GM23338 (cell line): ENCODE measurements around the gene PML. TPM values are rescaled to one million over a fixed set of nuclear protein-coding genes. Genes with fewer than 3 reads are reported as not detected.
A peak's percentile ranks its signal among the peaks of the same experiment; 100 is the strongest.

Experiments
- ATAC-seq: fragments of 200-7000 bp; cut with Tn5 transposase; 3 replicates; pipeline ENCODE4 v1.9.1; 2020
- DNase-seq: peaks from one replicate; pipeline ENCODE4 v3.0.0-alpha.2; 2015; ENCODE audit warnings: low spot score
- H2AFZ ChIP-seq: fragments of 200-600 bp; sonication (generic); 2 replicates; pipeline ENCODE4 v1.8.0; 2016; ENCODE audit warnings: antibody characterized with exemption, mild to moderate bottlenecking, moderate library complexity
- H3F3A ChIP-seq: fragments of 200-600 bp; sonication (generic); replicated peaks from 2 replicates; pipeline ENCODE4 v1.8.0; 2017; ENCODE audit warnings: antibody characterized with exemption, mixed run types, low read depth
- H3K27ac ChIP-seq: fragments of 200-600 bp; sonication (generic); 2 replicates; pipeline ENCODE4 v1.6.1; 2016; ENCODE audit warnings: low read depth
- H3K27me3 ChIP-seq: fragments of 200-600 bp; sonication (generic); 2 replicates; pipeline ENCODE4 v1.8.0; 2016; ENCODE audit warnings: mild to moderate bottlenecking, mixed run types, moderate library complexity; ENCODE audit not compliant: insufficient read depth
- H3K36me3 ChIP-seq: fragments of 200-600 bp; sonication (generic); 2 replicates; pipeline ENCODE4 v1.8.0; 2016; ENCODE audit warnings: mild to moderate bottlenecking; ENCODE audit not compliant: insufficient read depth
- H3K4me1 ChIP-seq: fragments of 200-600 bp; sonication (generic); 2 replicates; pipeline ENCODE4 v1.8.0; 2016; ENCODE audit warnings: mild to moderate bottlenecking, moderate library complexity; ENCODE audit not compliant: insufficient read depth
- H3K4me2 ChIP-seq: fragments of 200-600 bp; sonication (generic); 2 replicates; pipeline ENCODE4 v1.7.1; 2017; ENCODE audit warnings: mixed run types
- H3K4me3 ChIP-seq: fragments of 200-600 bp; sonication (generic); 2 replicates; pipeline ENCODE4 v1.6.1; 2016; ENCODE audit warnings: mixed run types
- H3K79me2 ChIP-seq: fragments of 200-600 bp; sonication (generic); replicated peaks from 2 replicates; pipeline ENCODE4 v1.8.0; 2017; ENCODE audit warnings: mild to moderate bottlenecking; ENCODE audit not compliant: insufficient read depth
- H3K9me2 ChIP-seq: fragments of 200-600 bp; sonication (generic); 2 replicates; pipeline ENCODE4 v1.8.0; 2017; ENCODE audit not compliant: insufficient read depth
- H4K20me1 ChIP-seq: fragments of 200-600 bp; sonication (generic); replicated peaks from 2 replicates; pipeline ENCODE4 v1.8.0; 2017; ENCODE audit warnings: mild to moderate bottlenecking; ENCODE audit not compliant: insufficient read depth
- H3K27ac Mint-ChIP-seq: 2 replicates; pipeline ENCODE4 v1.8.0; 2020; ENCODE audit warnings: inconsistent platforms, mild to moderate bottlenecking, moderate library complexity, mixed read lengths
- H3K27me3 Mint-ChIP-seq: 3 replicates; pipeline ENCODE4 v1.8.0; 2022; ENCODE audit warnings: low read depth, mild to moderate bottlenecking, moderate library complexity, mixed read lengths, inconsistent platforms; ENCODE audit not compliant: insufficient read depth, poor library complexity
- H3K36me3 Mint-ChIP-seq: 3 replicates; pipeline ENCODE4 v1.8.0; 2021; ENCODE audit warnings: low read depth, mild to moderate bottlenecking, inconsistent platforms, moderate library complexity, mixed read lengths
- H3K4me1 Mint-ChIP-seq: 3 replicates; pipeline ENCODE4 v1.8.0; 2020; ENCODE audit warnings: mild to moderate bottlenecking, inconsistent platforms, mixed read lengths
- H3K4me3 Mint-ChIP-seq: 3 replicates; pipeline ENCODE4 v1.8.0; 2021; ENCODE audit warnings: moderate library complexity, mild to moderate bottlenecking, inconsistent platforms, mixed read lengths
- H3K9me3 Mint-ChIP-seq: 3 replicates; pipeline ENCODE4 v1.8.0; 2020; ENCODE audit warnings: moderate library complexity, mild to moderate bottlenecking, inconsistent platforms, mixed read lengths
- CREB1 ChIP-seq: fragments of 250-450 bp; sonication (Bioruptor Pico); IDR thresholded peaks from 2 replicates; pipeline ENCODE4 v1.5.0; 2020; ENCODE audit warnings: low read depth, mild to moderate bottlenecking, moderate library complexity
- CTCF ChIP-seq, 2 experiments: fragments of 200-600 bp in 1 of 2; sonication (generic) in 1 of 2; conservative IDR thresholded peaks; 2 replicates each; pipeline versions ENCODE4 v1.5.1 to v1.6.1; 2016 to 2017; ENCODE audit warnings: antibody characterized with exemption in 2 of 2, low read depth in 2 of 2, mild to moderate bottlenecking in 2 of 2, moderate library complexity in 1 of 2
- EZH2phosphoT487 ChIP-seq: fragments of 200-600 bp; sonication (generic); IDR thresholded peaks from one replicate; pipeline ENCODE4 v1.8.1; 2018; ENCODE audit warnings: antibody characterized with exemption; ENCODE audit not compliant: unreplicated experiment
- POLR2AphosphoS5 ChIP-seq: IDR thresholded peaks from 2 replicates; pipeline ENCODE4 v1.6.1; 2016; ENCODE audit warnings: antibody characterized with exemption, low read depth
- REST ChIP-seq: IDR thresholded peaks from one replicate; pipeline ENCODE4 v1.6.1; 2018; ENCODE audit warnings: antibody characterized with exemption; ENCODE audit not compliant: unreplicated experiment
- ZNF114 ChIP-seq: fragments of 250-450 bp; sonication (Bioruptor Pico); IDR thresholded peaks from 2 replicates; pipeline ENCODE4 v1.5.0; 2020; ENCODE audit warnings: mild to moderate bottlenecking, moderate library complexity
- polyA plus RNA-seq: library from polyadenylated mRNA; unstranded; fragments of >200 nt; fragmentation: Nextera tagmentation; extraction: Ambion mirVana; gene quantifications from 2 replicates; pipeline ENCODE4 v1.2.1, GENCODE V29; 2016
- total RNA-seq: library from RNA; depleted of rRNA; stranded (reverse); fragments of >200 nt; shearing (Covaris generic); gene quantifications from 2 replicates; pipeline ENCODE4 v1.2.3, GENCODE V29; 2014

The PML gene
- total and polyA plus RNA-seq, 2 experiments from 2014 or later: 19.0 to 73.1 TPM

GRCh38 chr15:73986776-73987056 is 7.8 kb upstream of the PML start:
- Histone ChIP-seq H2AFZ (no peak overlapping the region), H3K4me3 (no peak overlapping the region), H3K79me2 (no peaks in the 10 kb centered on the region), H3K36me3 (no peaks in the 10 kb centered on the region), H3K27ac (no peak overlapping the region), H4K20me1 (no peaks in the 10 kb centered on the region), H3K9me2 (no peaks in the 10 kb centered on the region), H3F3A (no peaks in the 10 kb centered on the region), H3K4me2 (no peak overlapping the region), H3K4me1 (no peaks in the 10 kb centered on the region; the same call in 1 of the 2 replicates), H3K27me3 (no peaks in the 10 kb centered on the region)
- TF ChIP-seq REST (no peak), ZNF114 (CRISPR knock-in tag) (no peak), CREB1 (CRISPR knock-in tag) (no peak), CTCF (conservative IDR thresholded peaks at IDR 0.05; ENCODE audit: low read depth in 2 of 2) (peak in 1 of 2 experiments; percentile 40; a peak in 2 of 4 replicates)
- Mint-ChIP-seq H3K4me3 (no peak overlapping the region), H3K9me3 (no peaks in the 10 kb centered on the region), H3K4me1 (no peaks in the 10 kb centered on the region; the same call in 2 of the 3 replicates), H3K27me3 (peaks cover 10% of the 10 kb centered on the region), H3K36me3 (no peaks in the 10 kb centered on the region; the same call in 2 of the 3 replicates), H3K27ac (no peak overlapping the region)
- DNase-seq: no peak
- ATAC-seq: no peak; the same call in 2 of the 3 replicates

GRCh38 chr15:73987250-73987649 is 7.3 kb upstream of the PML start:
- H3K4me2 ChIP-seq: no peak overlapping the region
- no peaks in the 10 kb centered on the region for H3K27me3 ChIP-seq
- Mint-ChIP-seq H3K27ac (no peak overlapping the region), H3K4me3 (no peak overlapping the region; the same call in 2 of the 3 replicates), H3K36me3 (no peaks in the 10 kb centered on the region; the same call in 2 of the 3 replicates), H3K4me1 (no peaks in the 10 kb centered on the region; the same call in 2 of the 3 replicates), H3K9me3 (no peaks in the 10 kb centered on the region), H3K27me3 (peaks cover 7% of the 10 kb centered on the region)
- H3K79me2 ChIP-seq: no peaks in the 10 kb centered on the region
- H3K27ac ChIP-seq: no peak overlapping the region
- H3K9me2 ChIP-seq: no peaks in the 10 kb centered on the region
- H4K20me1 ChIP-seq: no peaks in the 10 kb centered on the region
- no peaks in the 10 kb centered on the region for H3K36me3 ChIP-seq
- no peak overlapping the region for H2AFZ ChIP-seq
- DNase-seq (no peak), ATAC-seq (no peak)
- TF ChIP-seq POLR2AphosphoS5 (no peak), EZH2phosphoT487 (no peak), CTCF (conservative IDR thresholded peaks at IDR 0.05; ENCODE audit: low read depth in 2 of 2) (no peak)
- no peaks in the 10 kb centered on the region for H3F3A ChIP-seq
- H3K4me1 ChIP-seq: no peaks in the 10 kb centered on the region; the same call in 1 of the 2 replicates
- H3K4me3 ChIP-seq: no peak overlapping the region
